Keratinocyte (primary cell): ENCODE measurements around the gene L3MBTL4.

Source experiments
- EZH2 ChIP-seq: IDR thresholded peaks from one replicate; pipeline ENCODE4 v1.6.1; 2012; ENCODE audit warnings: inconsistent platforms, mild to moderate bottlenecking, low read length, moderate library complexity
- TF ChIP-seq, protein P1 (sequence below), 3 experiments: IDR thresholded peaks in 1 of 3; conservative IDR thresholded peaks in 1 of 3; optimal IDR thresholded peaks in 1 of 3; 2 replicates in 2 of 3; 3 replicates in 1 of 3; pipeline versions ENCODE3 to v1.5.1; 2011; ENCODE audit warnings: low read length in 3 of 3, mild to moderate bottlenecking in 3 of 3, moderate library complexity in 2 of 3, control low read depth in 1 of 3, inconsistent platforms in 1 of 3; ENCODE audit not compliant: insufficient read depth in 2 of 3; ENCODE audit errors: extremely low read depth in 1 of 3

DNA sequence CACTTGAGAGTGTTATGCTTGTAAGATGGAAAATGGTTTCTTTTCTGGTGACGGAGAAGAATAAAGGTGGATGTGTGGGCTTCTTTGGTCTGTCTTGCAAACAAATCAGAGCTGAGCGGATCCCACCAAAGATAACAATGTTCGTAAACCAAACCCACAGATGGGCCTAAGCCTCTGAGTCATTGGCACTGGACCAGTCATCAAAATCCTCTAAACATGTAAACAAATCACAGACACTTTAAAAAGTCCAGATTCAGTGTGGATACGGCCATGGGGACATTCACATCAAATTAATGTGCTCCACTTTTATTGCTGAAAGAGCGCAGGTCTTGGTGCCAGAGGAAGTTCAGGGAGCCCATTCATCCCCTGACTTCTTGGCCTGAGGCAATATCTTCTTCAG, 458.9 kb downstream of the L3MBTL4 start:
- TF ChIP-seq EZH2: no peak
- TF ChIP-seq, protein P1, sequence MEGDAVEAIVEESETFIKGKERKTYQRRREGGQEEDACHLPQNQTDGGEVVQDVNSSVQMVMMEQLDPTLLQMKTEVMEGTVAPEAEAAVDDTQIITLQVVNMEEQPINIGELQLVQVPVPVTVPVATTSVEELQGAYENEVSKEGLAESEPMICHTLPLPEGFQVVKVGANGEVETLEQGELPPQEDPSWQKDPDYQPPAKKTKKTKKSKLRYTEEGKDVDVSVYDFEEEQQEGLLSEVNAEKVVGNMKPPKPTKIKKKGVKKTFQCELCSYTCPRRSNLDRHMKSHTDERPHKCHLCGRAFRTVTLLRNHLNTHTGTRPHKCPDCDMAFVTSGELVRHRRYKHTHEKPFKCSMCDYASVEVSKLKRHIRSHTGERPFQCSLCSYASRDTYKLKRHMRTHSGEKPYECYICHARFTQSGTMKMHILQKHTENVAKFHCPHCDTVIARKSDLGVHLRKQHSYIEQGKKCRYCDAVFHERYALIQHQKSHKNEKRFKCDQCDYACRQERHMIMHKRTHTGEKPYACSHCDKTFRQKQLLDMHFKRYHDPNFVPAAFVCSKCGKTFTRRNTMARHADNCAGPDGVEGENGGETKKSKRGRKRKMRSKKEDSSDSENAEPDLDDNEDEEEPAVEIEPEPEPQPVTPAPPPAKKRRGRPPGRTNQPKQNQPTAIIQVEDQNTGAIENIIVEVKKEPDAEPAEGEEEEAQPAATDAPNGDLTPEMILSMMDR (optimal IDR thresholded peaks at IDR 0.05 in 1 of 3, IDR thresholded peaks at IDR 0.05 in 1 of 3, conservative IDR thresholded peaks at IDR 0.05 in 1 of 3; ENCODE audit: extremely low read depth in 1 of 3, insufficient read depth in 2 of 3, low read length in 3 of 3): no peak
